HepG2 (cell line): Measurements from ENCODE around the gene PVR. TPM values are rescaled to one million over a fixed set of nuclear protein-coding genes. Genes with fewer than 3 reads are reported as not detected.
A peak's percentile ranks its signal among the peaks of the same experiment; 100 is the strongest.

Experiments
- ADNP ChIP-seq: sonication (generic); formaldehyde crosslinking; IDR thresholded peaks from 2 replicates; pipeline ENCODE4 v1.4.0; 2020; ENCODE audit warnings: missing genetic modification reagents
- FLYWCH1 ChIP-seq: sonication (generic); formaldehyde crosslinking; IDR thresholded peaks from 2 replicates; pipeline ENCODE4 v1.8.1; 2023; ENCODE audit warnings: mild to moderate bottlenecking, missing genetic modification reagents
- MYC ChIP-seq: sonication (generic); formaldehyde crosslinking; IDR thresholded peaks from 2 replicates; pipeline ENCODE4 v1.9.0; 2021; ENCODE audit warnings: missing genetic modification reagents, borderline replicate concordance
- ZNF383 ChIP-seq: sonication (generic); formaldehyde crosslinking; IDR thresholded peaks from 2 replicates; pipeline ENCODE4 v1.4.0; 2020; ENCODE audit warnings: missing genetic modification reagents, mild to moderate bottlenecking, borderline replicate concordance
- ZNF556 ChIP-seq: sonication (generic); formaldehyde crosslinking; IDR thresholded peaks from 2 replicates; pipeline ENCODE4 v1.4.0; 2020; ENCODE audit warnings: mild to moderate bottlenecking, missing genetic modification reagents, borderline replicate concordance
- polyA plus RNA-seq, 8 experiments: library from polyadenylated mRNA; depleted of rRNA in 3 of 8; stranded (reverse) in 7 of 8; unstranded in 1 of 8; fragments of >200 nt; fragmentation: Illumina TruSeq in 4 of 8; extraction: Trizol in 4 of 8; gene quantifications; 2 replicates each; pipeline versions ENCODE4 v1.2.1 to v1.2.3, GENCODE V29; 2011 to 2016; ENCODE audit warnings: low read depth in 4 of 8, missing spikeins in 1 of 8, mixed read lengths in 1 of 8; ENCODE audit not compliant: insufficient read depth in 1 of 8
- total RNA-seq, 5 experiments: library from RNA; depleted of rRNA; stranded (reverse); fragments of >200 nt; fragmentation: Illumina TruSeq; extraction: Trizol; gene quantifications; 2 replicates each; pipeline ENCODE4 v1.2.3, GENCODE V29; 2016; ENCODE audit warnings: low read depth in 1 of 5
- TF ChIP-seq, protein P1 (sequence below): sonication (generic); formaldehyde crosslinking; IDR thresholded peaks from 2 replicates; pipeline ENCODE4 v1.5.0; 2020; ENCODE audit warnings: mild to moderate bottlenecking, missing genetic modification reagents, borderline replicate concordance
- TF ChIP-seq, protein P2 (sequence below): sonication (generic); formaldehyde crosslinking; IDR thresholded peaks from 2 replicates; pipeline ENCODE4 v1.5.0; 2020; ENCODE audit warnings: mild to moderate bottlenecking, missing genetic modification reagents, moderate library complexity
- TF ChIP-seq, protein P3 (sequence below): sonication (generic); formaldehyde crosslinking; IDR thresholded peaks from 2 replicates; pipeline ENCODE4 v1.8.0; 2022; ENCODE audit warnings: low read depth, missing genetic modification reagents
- TF ChIP-seq, protein P4 (sequence below): sonication (generic); formaldehyde crosslinking; IDR thresholded peaks from 2 replicates; pipeline ENCODE4 v1.4.0; 2020; ENCODE audit warnings: mild to moderate bottlenecking, missing genetic modification reagents

PVR gene
- total and polyA plus RNA-seq, 2 of the 13 experiments (the other 11 are each of a cell fraction or from before 2014, with no cell fraction given) = 43.4 to 46.6 TPM

DNA sequence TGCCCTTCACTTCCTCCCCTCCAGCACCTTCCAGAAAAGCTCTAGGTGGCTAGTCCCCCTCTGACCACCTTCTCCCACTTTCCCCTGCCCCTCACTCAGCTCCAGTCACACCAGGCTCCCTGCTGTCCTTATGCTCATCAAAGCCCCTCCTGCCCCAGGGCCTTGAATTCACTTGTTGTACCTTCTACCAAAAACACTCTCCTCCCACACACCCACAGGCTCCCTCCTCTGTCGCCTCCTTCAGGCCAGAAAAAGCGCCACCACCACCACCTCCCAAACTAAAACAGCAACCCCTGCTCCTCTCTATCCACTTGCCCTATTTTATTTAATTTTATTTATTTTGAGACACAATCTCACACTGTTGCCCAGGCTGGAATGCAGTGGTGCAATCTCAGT, 50.5 kb downstream of the PVR start (continued):
- TF ChIP-seq, protein P1, sequence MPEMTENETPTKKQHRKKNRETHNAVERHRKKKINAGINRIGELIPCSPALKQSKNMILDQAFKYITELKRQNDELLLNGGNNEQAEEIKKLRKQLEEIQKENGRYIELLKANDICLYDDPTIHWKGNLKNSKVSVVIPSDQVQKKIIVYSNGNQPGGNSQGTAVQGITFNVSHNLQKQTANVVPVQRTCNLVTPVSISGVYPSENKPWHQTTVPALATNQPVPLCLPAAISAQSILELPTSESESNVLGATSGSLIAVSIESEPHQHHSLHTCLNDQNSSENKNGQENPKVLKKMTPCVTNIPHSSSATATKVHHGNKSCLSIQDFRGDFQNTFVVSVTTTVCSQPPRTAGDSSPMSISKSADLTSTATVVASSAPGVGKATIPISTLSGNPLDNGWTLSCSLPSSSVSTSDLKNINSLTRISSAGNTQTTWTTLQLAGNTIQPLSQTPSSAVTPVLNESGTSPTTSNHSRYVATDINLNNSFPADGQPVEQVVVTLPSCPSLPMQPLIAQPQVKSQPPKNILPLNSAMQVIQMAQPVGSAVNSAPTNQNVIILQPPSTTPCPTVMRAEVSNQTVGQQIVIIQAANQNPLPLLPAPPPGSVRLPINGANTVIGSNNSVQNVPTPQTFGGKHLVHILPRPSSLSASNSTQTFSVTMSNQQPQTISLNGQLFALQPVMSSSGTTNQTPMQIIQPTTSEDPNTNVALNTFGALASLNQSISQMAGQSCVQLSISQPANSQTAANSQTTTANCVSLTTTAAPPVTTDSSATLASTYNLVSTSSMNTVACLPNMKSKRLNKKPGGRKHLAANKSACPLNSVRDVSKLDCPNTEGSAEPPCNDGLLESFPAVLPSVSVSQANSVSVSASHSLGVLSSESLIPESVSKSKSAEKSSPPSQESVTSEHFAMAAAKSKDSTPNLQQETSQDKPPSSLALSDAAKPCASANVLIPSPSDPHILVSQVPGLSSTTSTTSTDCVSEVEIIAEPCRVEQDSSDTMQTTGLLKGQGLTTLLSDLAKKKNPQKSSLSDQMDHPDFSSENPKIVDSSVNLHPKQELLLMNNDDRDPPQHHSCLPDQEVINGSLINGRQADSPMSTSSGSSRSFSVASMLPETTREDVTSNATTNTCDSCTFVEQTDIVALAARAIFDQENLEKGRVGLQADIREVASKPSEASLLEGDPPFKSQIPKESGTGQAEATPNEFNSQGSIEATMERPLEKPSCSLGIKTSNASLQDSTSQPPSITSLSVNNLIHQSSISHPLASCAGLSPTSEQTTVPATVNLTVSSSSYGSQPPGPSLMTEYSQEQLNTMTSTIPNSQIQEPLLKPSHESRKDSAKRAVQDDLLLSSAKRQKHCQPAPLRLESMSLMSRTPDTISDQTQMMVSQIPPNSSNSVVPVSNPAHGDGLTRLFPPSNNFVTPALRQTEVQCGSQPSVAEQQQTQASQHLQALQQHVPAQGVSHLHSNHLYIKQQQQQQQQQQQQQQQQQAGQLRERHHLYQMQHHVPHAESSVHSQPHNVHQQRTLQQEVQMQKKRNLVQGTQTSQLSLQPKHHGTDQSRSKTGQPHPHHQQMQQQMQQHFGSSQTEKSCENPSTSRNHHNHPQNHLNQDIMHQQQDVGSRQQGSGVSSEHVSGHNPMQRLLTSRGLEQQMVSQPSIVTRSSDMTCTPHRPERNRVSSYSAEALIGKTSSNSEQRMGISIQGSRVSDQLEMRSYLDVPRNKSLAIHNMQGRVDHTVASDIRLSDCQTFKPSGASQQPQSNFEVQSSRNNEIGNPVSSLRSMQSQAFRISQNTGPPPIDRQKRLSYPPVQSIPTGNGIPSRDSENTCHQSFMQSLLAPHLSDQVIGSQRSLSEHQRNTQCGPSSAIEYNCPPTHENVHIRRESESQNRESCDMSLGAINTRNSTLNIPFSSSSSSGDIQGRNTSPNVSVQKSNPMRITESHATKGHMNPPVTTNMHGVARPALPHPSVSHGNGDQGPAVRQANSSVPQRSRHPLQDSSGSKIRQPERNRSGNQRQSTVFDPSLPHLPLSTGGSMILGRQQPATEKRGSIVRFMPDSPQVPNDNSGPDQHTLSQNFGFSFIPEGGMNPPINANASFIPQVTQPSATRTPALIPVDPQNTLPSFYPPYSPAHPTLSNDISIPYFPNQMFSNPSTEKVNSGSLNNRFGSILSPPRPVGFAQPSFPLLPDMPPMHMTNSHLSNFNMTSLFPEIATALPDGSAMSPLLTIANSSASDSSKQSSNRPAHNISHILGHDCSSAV (CRISPR knock-in tag) = no peak
- TF ChIP-seq, protein P2, sequence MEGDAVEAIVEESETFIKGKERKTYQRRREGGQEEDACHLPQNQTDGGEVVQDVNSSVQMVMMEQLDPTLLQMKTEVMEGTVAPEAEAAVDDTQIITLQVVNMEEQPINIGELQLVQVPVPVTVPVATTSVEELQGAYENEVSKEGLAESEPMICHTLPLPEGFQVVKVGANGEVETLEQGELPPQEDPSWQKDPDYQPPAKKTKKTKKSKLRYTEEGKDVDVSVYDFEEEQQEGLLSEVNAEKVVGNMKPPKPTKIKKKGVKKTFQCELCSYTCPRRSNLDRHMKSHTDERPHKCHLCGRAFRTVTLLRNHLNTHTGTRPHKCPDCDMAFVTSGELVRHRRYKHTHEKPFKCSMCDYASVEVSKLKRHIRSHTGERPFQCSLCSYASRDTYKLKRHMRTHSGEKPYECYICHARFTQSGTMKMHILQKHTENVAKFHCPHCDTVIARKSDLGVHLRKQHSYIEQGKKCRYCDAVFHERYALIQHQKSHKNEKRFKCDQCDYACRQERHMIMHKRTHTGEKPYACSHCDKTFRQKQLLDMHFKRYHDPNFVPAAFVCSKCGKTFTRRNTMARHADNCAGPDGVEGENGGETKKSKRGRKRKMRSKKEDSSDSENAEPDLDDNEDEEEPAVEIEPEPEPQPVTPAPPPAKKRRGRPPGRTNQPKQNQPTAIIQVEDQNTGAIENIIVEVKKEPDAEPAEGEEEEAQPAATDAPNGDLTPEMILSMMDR = peak; percentile 33
- TF ChIP-seq, protein P3, sequence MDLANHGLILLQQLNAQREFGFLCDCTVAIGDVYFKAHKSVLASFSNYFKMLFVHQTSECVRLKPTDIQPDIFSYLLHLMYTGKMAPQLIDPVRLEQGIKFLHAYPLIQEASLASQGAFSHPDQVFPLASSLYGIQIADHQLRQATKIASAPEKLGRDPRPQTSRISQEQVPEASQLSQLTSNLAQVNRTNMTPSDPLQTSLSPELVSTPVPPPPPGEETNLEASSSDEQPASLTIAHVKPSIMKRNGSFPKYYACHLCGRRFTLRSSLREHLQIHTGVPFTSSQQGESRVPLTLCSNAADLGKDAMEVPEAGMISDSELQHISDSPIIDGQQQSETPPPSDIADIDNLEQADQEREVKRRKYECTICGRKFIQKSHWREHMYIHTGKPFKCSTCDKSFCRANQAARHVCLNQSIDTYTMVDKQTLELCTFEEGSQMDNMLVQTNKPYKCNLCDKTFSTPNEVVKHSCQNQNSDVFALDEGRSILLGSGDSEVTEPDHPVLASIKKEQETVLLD (CRISPR knock-in tag) = no peak
- TF ChIP-seq ZNF383 (CRISPR knock-in tag) (0 out of 2 replicates have a peak, but pooled peaks have one; percentile 33), MYC (CRISPR knock-in tag) (no peak), FLYWCH1 (0 out of 2 replicates have a peak, but pooled peaks have one; percentile 31), ZNF556 (0 out of 2 replicates have a peak, but pooled peaks have one; percentile 41), ADNP (CRISPR knock-in tag) (no peak)
- TF ChIP-seq, protein P4, sequence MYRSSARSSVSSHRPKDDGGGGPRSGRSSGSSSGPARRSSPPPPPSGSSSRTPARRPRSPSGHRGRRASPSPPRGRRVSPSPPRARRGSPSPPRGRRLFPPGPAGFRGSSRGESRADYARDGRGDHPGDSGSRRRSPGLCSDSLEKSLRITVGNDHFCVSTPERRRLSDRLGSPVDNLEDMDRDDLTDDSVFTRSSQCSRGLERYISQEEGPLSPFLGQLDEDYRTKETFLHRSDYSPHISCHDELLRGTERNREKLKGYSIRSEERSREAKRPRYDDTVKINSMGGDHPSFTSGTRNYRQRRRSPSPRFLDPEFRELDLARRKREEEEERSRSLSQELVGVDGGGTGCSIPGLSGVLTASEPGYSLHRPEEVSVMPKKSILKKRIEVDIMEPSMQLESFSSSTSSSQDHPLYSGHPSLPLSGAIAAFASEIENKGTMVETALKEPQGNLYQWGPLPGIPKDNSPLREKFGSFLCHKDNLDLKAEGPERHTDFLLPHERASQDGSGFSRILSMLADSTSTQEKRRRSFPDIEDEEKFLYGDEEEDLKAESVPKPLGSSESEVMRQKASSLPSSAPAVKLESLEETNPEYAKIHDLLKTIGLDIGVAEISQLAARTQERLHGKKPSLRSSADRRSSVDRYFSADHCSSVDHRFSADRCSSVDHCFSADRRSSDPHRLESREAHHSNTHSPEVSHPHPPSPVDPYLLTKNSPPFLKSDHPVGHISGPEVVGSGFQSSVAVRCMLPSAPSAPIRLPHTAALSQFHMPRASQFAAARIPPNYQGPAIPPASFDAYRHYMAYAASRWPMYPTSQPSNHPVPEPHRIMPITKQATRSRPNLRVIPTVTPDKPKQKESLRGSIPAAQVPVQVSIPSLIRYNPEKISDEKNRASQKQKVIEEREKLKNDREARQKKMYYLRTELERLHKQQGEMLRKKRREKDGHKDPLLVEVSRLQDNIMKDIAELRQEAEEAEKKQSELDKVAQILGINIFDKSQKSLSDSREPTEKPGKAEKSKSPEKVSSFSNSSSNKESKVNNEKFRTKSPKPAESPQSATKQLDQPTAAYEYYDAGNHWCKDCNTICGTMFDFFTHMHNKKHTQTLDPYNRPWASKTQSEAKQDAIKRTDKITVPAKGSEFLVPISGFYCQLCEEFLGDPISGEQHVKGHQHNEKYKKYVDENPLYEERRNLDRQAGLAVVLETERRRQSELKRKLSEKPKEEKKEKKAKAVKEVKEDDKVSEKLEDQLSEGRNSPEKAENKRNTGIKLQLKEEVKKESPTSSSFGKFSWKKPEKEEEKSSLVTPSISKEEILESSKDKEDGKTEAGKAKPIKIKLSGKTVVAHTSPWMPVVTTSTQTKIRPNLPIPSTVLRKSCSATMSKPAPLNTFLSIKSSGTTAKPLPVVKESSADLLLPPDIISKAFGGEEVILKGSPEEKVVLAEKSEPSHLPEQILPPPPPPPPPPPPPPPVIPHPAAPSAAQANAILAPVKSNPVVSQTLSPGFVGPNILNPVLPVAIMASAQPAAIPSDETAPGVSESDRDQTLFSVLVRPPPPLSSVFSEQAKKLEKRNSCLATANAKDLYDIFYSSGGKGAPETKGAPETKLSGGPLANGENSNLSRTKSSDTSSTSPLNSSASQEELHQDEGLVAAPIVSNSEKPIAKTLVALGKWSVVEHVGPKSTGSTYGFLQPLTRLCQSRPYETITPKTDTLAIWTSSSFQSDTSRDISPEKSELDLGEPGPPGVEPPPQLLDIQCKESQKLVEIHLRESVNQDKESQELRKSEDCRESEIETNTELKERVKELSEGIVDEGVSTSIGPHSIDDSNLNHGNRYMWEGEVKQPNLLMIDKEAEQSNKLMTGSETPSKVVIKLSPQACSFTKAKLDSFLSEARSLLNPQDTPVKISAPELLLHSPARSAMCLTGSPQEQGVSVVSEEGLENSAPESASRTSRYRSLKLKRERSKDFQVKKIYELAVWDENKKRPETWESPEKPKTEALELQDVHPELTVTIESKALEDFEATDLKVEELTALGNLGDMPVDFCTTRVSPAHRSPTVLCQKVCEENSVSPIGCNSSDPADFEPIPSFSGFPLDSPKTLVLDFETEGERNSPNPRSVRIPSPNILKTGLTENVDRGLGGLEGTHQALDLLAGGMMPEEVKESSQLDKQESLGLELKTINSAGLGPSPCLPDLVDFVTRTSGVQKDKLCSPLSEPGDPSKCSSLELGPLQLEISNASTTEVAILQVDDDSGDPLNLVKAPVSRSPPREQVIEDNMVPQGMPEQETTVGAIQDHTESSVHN (CRISPR knock-in tag) = 0 out of 2 replicates have a peak, but pooled peaks have one; percentile 31
